Activated effector memory CD4-positive, alpha-beta T cell treated with Interleukin-2 at 50 U/mL for 16 hours (primary cell): Measurements from ENCODE around the gene STH.

Source experiments
- DNase-seq: peaks from one replicate; pipeline ENCODE4 v3.0.0-alpha.2; 2020

Gene STH

DNA sequence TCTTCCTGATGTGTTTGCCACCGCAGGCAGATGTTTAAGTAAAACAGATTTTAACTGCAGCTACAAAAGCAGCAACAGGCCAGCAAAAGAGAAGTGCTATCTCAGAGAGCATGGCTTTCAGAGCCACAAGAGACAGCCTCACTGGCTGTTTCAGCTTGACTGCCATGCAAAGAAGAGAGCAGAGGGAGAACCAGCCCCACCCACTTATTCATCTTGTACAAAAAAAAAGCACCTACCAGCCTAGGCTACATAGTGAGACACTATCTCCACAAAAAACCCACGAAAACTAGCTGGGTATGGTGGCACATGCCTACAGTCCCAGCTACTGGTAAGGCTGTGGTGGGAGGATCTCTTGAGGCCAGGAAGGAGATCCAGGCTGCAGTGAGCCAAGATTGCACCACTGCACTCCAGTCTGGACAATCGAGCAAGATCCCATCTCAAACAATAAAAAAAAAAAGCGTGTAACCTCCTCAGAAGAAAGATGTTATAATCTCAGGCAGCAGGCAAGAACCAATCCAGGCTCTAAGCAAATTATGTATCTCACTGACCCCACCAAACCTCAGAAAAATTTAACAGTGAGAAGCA lies 30.0 kb downstream of the STH start:
- no peak for DNase-seq

GRCh38 chr17:46029627-46030026 lies 30.6 kb downstream of the STH start:
- DNase-seq = no peak

GRCh38 chr17:46030752-46031151 lies 31.7 kb downstream of the STH start:
- no peak for DNase-seq

GRCh38 chr17:46031440-46031839 lies 32.4 kb downstream of the STH start:
- DNase-seq = no peak

DNA sequence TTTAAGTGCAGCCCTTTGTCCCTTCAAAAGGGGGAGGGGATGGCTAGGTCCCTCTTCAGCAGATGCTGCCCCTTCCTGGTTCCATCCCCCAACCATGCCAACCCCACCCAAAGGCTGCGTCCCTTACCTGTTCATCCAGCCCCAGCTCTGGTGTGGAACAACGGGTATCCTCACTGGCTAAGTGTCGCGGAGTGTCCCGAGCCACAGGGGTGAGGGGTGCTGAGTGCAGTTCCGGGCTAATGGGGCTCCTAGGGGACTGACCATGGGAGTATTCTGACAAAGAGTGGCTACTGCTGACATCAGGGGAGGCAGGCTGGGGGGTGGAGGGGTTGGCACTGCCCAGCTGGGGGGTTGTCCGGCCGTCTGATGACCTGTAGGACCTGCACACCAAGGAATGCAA lies 32.9 kb downstream of the STH start:
- no peak for DNase-seq

DNA sequence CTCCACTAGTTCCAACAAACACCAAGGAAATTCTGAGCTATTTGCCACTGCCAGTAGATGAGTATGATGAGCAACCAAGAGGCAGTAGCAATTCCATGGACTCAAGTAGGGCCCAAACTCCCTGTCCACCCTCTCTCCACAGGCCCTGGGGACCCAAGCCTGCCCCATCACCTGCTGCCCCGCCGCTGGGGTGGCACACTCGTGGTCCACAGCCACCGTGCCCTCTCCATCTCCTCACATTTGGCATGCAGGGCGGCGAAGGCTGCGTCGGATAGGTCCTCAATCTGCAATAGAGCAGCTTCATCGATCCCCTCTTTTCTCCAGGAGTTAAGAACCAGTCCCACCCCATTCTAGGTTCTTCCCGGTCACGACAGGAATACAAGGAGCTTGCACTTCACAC lies 33.9 kb downstream of the STH start:
- no peak for DNase-seq

DNA sequence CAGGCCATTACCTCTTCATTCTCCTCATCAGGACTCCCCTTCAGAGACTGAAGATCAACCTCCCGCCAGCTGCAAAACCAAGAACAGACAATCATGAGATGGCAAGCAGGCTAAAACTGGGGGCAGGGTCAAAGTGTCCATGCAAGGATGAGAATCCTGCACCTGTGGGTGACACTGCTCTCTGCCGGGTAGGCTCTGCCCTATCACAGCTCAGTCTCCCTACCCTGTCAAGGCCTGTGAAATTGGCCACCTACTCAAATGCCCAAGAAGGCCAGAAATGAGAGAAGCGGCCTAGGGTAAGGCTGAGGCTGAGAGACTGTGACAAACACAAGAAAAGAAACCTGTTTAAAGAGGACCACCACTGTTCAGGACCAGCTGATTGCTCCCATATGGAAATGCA lies 34.3 kb downstream of the STH start:
- no peak for DNase-seq

DNA sequence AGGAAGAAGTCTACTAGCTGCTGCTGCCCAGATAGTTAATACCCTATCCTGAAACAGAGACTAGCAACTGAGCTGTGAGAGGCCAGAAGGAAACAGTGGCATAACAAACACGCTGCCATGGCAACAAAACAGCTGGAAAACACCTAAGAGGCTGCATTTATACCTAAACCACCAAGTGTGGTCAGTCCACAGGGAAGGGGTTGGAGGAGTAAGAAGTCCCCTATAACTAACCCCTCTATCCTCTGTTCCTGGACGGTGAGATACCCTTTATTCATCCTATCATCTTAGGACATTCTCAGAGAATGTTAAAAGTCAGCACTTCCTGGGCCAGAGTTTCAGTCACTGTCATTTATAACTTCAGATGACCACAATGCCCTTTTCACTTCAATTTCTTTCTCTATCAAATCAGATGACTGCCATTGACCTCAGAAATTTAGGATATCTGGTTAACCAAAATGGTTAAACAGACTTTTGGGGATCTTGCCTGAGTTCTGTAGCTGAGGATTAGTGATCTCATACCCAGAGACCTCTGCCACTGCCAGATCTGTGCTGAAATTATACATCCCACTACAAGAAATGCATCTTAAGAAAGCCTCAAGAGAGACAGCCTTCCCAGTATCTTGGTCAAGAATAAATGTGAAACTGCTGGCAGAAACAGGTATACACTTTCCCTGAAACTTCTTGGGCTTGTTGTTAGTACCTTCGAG lies 36.2 kb downstream of the STH start:
- no peak for DNase-seq

DNA sequence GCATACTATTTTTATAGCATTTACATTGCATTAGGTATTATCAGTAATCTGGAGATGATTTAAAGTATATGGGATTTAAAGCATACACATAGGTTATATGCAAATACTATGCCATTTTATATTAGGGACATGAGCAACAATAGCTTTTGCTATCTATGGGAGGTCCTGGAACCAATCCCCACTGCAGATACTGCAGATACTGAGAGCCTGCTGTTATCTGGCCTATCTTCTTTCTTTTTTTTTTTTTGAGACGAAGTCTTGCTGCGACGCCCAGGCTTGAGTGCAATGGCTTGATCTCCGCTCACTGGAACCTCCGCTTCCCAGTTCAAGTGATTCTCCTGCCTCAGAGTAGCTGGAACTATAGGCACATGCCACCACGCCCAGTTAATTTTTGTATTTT lies 37.4 kb downstream of the STH start:
- DNase-seq = no peak

DNA sequence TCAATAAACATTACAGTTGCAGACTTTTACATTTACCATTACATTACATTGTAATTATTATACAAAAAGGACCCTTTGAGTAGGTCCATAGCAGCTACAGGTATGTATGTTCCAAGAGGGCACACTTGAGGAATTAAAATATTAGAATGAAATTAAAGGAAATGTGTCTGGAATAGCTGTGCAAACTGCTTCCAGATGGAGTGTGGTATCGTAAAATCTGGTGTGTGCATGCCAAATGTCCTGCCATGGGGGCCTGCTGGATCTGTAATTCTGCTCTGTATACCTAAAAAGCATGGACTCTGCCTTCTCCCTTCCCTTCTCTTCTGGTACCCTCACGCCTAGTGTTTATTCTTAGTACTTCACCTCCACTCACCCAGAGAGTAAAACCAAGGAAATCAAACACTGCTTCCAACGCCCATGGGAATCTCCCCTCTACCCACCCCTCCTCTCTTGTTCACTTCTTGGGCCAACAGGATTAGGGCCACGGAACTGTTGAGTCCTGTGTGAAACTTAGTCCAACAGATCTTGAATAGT lies 38.7 kb downstream of the STH start:
- DNase-seq = no peak

DNA sequence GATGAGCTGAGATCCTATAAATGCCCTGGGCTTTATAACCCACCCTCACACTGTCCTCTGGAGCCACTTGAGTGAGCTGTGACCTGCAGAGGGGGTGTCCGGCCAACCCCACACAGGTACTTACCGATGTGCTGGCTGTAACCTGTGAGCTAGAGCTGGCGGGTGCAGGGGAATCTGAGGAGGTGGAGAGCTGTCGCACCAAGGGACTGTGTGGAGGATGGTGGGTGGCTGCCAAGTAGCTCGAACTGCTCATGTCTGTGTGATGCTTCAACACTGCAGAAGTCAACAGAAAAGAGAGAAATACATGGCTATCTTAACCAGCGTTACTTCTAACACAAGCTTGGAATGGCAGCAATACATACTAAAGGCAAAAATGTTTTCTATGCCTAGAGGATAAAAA lies 39.4 kb downstream of the STH start:
- DNase-seq = no peak

DNA sequence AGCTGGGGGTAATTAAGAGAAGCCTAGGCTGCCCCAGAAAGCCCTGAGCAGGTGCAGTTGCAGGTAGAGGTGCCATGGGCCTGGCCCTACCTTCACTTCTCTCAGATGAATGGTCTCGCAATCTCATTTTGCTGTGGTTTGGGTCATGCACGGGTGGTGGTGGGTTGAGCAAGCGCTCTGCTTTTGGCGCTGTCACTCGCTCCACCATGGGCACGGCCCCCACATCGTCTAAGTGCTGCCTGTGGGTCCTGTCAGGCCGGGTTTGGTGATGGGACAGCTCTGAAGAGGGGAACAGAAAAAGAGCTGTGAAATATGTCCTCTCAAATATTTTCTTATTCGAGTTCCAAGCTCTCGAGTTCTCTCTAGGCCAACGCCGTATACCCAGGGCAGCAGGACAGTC lies 39.9 kb downstream of the STH start:
- no peak for DNase-seq

GRCh38 chr17:46039592-46040186 lies 40.6 kb downstream of the STH start:
- no peak for DNase-seq

- no peak for DNase-seq
These were observed 43.2 kb downstream of the STH start for GRCh38 chr17:46042246-46042645.

GRCh38 chr17:46042925-46043324 lies 43.9 kb downstream of the STH start:
- no peak for DNase-seq

DNA sequence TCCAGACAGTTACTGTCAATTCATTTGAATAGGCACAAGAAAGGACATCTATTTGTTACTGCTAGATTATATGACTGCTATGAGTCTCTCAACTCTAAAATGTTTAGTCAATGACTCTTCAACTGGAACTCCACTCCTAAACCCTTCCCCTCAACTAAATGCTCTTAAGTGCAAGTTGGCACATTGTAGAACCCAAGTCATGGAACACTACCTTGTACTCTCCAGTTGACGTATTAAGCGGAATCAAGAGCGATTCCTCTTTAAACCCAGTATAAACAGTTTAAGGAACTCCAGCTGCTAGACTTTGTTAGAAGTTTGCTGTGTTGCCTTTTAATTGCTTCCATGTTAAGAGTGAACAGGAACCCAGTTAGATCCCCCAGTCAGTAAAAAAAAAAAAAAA lies 44.6 kb downstream of the STH start:
- DNase-seq = no peak

DNA sequence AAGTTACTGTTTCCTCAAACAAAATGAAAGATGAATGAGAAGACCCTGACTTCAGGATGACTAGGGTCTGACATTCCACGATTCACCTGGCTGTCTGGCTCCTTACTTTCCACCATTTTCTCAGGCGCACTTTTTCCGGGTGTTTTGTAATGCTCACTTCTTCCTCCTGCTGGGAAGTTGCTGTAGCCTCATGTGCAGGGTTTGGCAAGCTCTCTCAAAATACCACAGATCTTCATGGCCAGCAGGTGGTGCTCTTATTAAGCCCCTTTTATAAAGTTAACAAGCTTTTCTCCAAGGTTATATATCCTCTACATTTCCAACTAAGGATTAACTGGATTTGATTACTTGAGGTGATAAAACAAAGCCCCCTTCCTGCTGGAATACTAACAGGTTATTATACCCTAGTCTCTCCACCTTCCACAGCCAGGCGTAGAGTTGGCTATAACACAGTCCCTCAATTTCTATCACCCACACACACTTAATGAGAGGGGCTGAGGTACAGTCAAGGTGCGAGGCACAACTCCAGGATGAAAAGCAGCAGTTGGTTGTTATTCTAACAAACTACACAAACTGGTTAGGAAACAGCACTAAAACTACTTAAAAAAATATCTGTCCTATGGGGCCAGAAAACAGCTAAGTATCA lies 45.4 kb downstream of the STH start:
- no peak for DNase-seq

DNA sequence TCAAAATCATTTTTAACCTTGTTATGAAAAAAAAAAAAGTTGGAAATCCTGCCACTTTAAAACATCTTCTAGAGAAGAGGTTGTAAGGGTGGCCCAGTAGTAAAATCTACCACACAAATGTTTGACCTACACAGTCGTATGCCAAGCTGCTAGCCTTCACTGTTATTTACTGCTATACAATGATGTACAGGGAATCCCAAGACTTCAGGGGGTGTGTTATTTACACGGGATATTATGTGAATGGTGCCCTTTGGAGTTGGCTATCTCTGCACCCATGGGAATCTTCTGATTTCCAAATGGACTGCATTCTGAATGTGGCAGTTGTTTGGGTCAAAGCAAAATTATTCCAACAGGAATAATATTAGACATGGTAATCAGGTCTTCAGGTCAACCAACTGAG lies 45.9 kb downstream of the STH start:
- DNase-seq = no peak

DNA sequence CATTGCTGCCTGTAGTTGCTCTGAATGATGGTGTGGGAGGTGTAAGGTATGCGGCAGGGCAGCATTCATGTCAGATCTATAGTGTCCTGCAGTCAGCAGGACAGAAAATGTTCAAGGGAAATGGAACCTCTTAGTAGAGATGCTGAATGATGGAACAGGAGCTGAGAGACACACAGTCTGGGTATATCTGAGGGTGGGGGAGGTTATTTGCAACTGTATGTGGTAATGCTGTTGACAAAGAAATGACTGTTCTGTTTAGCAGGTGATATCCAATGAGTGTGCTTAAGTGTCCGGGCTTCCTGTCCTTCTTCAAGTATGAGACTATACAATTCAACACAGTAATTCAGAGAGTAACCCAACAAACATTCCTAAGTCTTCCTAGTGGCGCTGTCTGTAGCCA lies 46.6 kb downstream of the STH start:
- DNase-seq = no peak

GRCh38 chr17:46046957-46047356 lies 47.9 kb downstream of the STH start:
- DNase-seq = no peak

GRCh38 chr17:46047398-46047797 lies 48.3 kb downstream of the STH start:
- DNase-seq = no peak

DNA sequence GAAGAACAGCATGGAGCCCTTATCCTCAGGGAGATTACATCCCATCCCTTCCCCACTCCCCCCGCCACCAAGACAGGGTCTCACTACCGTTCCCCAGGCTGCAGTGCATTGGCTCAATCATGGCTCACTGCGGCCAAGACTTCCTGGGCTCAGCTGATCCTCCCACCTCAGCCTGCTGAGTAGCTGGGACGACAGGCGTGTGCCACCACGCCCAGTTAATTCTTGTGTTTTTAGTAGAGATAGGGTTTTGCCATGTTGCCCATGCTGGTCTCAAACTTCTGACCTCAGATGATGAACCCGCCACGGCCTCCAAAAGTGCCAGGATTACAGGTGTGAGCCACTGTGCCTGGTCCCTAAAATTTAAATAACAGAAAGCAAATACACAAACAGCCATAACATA lies 48.8 kb downstream of the STH start:
- DNase-seq = no peak
